Caco-2 (cell line): ENCODE results near the gene KCNJ3. TPM values are rescaled to one million over a fixed set of nuclear protein-coding genes. Genes with fewer than 3 reads are reported as not detected.
"Not testable (repeated sequence)": the region's sequence is repeated elsewhere in the genome, so short reads cannot be mapped to it uniquely, and the experiment has no call there.

Source experiments
- BruUV-seq: library from RNA; stranded (reverse); fragments of 400-500 nt; replicated peaks from 2 replicates; lab custom pipeline; 2021; lab: Mats Ljungman, UMichigan
- CTCF ChIA-PET: fragments of 300-600 bp; sonication (Branson Sonifier 250); formaldehyde crosslinking; loops from one replicate; lab custom pipeline; 2022; ENCODE audit warnings: antibody characterized with exemption; lab: Charles Lee
- POLR2A ChIA-PET: fragments of 300-600 bp; sonication (Branson Sonifier 250); formaldehyde crosslinking; loops from one replicate; lab custom pipeline; 2022; ENCODE audit warnings: antibody characterized with exemption; lab: Charles Lee
- DNase-seq, 2 experiments: peaks; one replicate each; pipeline versions ENCODE4 v3.0.0 to v3.0.0-alpha.2; 2020 to 2022
- H3K27me3 ChIP-seq: replicated peaks from 2 replicates; pipeline ENCODE4 v1.6.0; 2011; ENCODE audit warnings: low read length; ENCODE audit not compliant: control insufficient read depth, insufficient read depth
- H3K36me3 ChIP-seq: 2 replicates; pipeline ENCODE4 v1.5.1; 2011; ENCODE audit warnings: low read length; ENCODE audit not compliant: control insufficient read depth, insufficient read depth
- H3K4me1 ChIP-seq: fragments of 250-450 bp; sonication (Bioruptor Pico); 2 replicates; pipeline ENCODE4 v1.5.1; 2020; ENCODE audit warnings: mild to moderate bottlenecking
- H3K4me3 ChIP-seq: 2 replicates; pipeline ENCODE4 v1.5.1; 2011; ENCODE audit warnings: low read depth, mild to moderate bottlenecking, control low read depth, low read length
- H3K9me3 ChIP-seq: fragments of 250-450 bp; sonication (Bioruptor Pico); 2 replicates; pipeline ENCODE4 v1.5.1; 2020; ENCODE audit warnings: mild to moderate bottlenecking, moderate library complexity
- H3K27ac Mint-ChIP-seq: one replicate; pipeline ENCODE4 v1.8.0; 2022; ENCODE audit warnings: mixed read lengths; ENCODE audit not compliant: unreplicated experiment
- H3K27me3 Mint-ChIP-seq: one replicate; pipeline ENCODE4 v1.8.0; 2022; ENCODE audit warnings: mixed read lengths; ENCODE audit not compliant: insufficient read depth, unreplicated experiment
- H3K36me3 Mint-ChIP-seq: one replicate; pipeline ENCODE4 v1.8.0; 2022; ENCODE audit warnings: mild to moderate bottlenecking, mixed read lengths; ENCODE audit not compliant: insufficient read depth, unreplicated experiment
- H3K4me1 Mint-ChIP-seq: one replicate; pipeline ENCODE4 v1.8.0; 2022; ENCODE audit warnings: low read depth, mixed read lengths; ENCODE audit not compliant: unreplicated experiment
- H3K4me3 Mint-ChIP-seq: one replicate; pipeline ENCODE4 v1.8.0; 2022; ENCODE audit warnings: mild to moderate bottlenecking, moderate library complexity, mixed read lengths; ENCODE audit not compliant: unreplicated experiment
- H3K9me3 Mint-ChIP-seq: one replicate; pipeline ENCODE4 v1.8.0; 2022; ENCODE audit warnings: mixed read lengths; ENCODE audit not compliant: unreplicated experiment
- CTCF ChIP-seq, 2 experiments: fragments of 200-600 bp in 1 of 2; IDR thresholded peaks; 1 replicate in 1 of 2; 2 replicates in 1 of 2; pipeline versions ENCODE4 v1.5.1 to v1.8.0; 2011 to 2022; ENCODE audit warnings: antibody characterized with exemption in 1 of 2, control low read depth in 1 of 2, inconsistent platforms in 1 of 2, low read depth in 1 of 2, low read length in 1 of 2, mild to moderate bottlenecking in 1 of 2, moderate library complexity in 1 of 2; ENCODE audit not compliant: insufficient read depth in 1 of 2, severe bottlenecking in 1 of 2, unreplicated experiment in 1 of 2
- intact Hi-C: fragments of 100-400 bp; cut with micrococcal nuclease; formaldehyde crosslinking; loops from one replicate; pipeline ENCODE4 v1.10.0; 2022; ENCODE audit not compliant: unreplicated experiment
- total RNA-seq: library from RNA; stranded (reverse); gene quantifications from 2 replicates; pipeline ENCODE4 v1.2.3, GENCODE V29; 2022

The KCNJ3 gene
- total RNA-seq, 1 experiment from 2014 or later: not detected

GRCh38 chr2:154849482-154849881 is 151.0 kb downstream of the KCNJ3 start:
- no peak overlapping the region for H3K4me3 ChIP-seq
- TF ChIP-seq CTCF (IDR thresholded peaks at IDR 0.05; ENCODE audit: insufficient read depth in 1 of 2, low read depth in 1 of 2, low read length in 1 of 2, severe bottlenecking in 1 of 2, unreplicated experiment in 1 of 2): no peak
- intact Hi-C loops: no loop called here
- no peaks in the 10 kb centered on the region for H3K9me3 ChIP-seq
- no TSS peak for BruUV-seq
- DNase-seq: no peak
- Mint-ChIP-seq H3K4me3 (no peak overlapping the region), H3K36me3 (no peaks in the 10 kb centered on the region), H3K9me3 (no peaks in the 10 kb centered on the region), H3K4me1 (no peaks in the 10 kb centered on the region), H3K27ac (no peak overlapping the region), H3K27me3 (peaks cover 2% of the 10 kb centered on the region)
- POLR2A ChIA-PET: no interaction called here
- no peaks in the 10 kb centered on the region for H3K4me1 ChIP-seq
- H3K36me3 ChIP-seq: no peaks in the 10 kb centered on the region
- no peaks in the 10 kb centered on the region for H3K27me3 ChIP-seq
- CTCF ChIA-PET: no interaction called here

GRCh38 chr2:154850532-154850931 is 152.0 kb downstream of the KCNJ3 start:
- H3K9me3 Mint-ChIP-seq: no peaks in the 10 kb centered on the region
- DNase-seq: no peak
- ChIA-PET POLR2A (no interaction called here), CTCF (interaction anchor here (0.7 kb wide), 1 partner anchor 10 kb away, joined by 3 read pairs; no protein-coding TSS in a partner anchor)
- no peak overlapping the region for H3K4me3 ChIP-seq
- H3K4me3 Mint-ChIP-seq: no peak overlapping the region
- BruUV-seq: no TSS peak
- H3K4me1 Mint-ChIP-seq: no peaks in the 10 kb centered on the region
- no peaks in the 10 kb centered on the region for H3K36me3 Mint-ChIP-seq
- H3K27me3 Mint-ChIP-seq: peaks cover 2% of the 10 kb centered on the region
- no peaks in the 10 kb centered on the region for H3K9me3 ChIP-seq
- no peaks in the 10 kb centered on the region for H3K36me3 ChIP-seq
- TF ChIP-seq CTCF (IDR thresholded peaks at IDR 0.05; ENCODE audit: insufficient read depth in 1 of 2, low read depth in 1 of 2, low read length in 1 of 2, severe bottlenecking in 1 of 2, unreplicated experiment in 1 of 2): no peak
- H3K27me3 ChIP-seq: no peaks in the 10 kb centered on the region
- H3K4me1 ChIP-seq: no peaks in the 10 kb centered on the region
- intact Hi-C loops: no loop called here
- no peak overlapping the region for H3K27ac Mint-ChIP-seq

DNA sequence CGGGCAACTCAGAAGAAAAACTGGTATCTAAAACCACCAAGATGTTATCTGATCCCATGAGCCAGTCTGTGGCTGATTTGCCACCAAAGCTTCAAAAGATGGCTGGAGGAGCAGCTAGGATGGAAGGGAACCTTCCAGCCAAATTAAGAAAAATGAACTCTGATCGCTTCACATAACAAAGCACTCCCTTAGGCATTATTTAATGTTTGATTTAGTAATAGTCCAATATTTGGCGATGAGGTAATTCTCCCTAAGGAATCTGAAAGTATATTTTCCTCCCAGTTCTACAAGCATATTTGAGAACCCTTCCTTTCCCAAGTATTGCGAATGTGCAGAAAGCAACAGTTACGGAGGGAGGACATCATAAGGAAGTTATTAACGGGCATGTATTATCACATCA is 156.6 kb downstream of the KCNJ3 start:
- no peak overlapping the region for H3K27ac Mint-ChIP-seq
- DNase-seq: no peak
- Histone ChIP-seq H3K4me3 (no peak overlapping the region), H3K36me3 (no peaks in the 10 kb centered on the region), H3K27me3 (no peaks in the 10 kb centered on the region), H3K4me1 (no peaks in the 10 kb centered on the region), H3K9me3 (no peaks in the 10 kb centered on the region)
- ChIA-PET POLR2A (no interaction called here), CTCF (no interaction called here)
- no peaks in the 10 kb centered on the region for H3K27me3 Mint-ChIP-seq
- intact Hi-C loops: no loop called here
- no peak overlapping the region for H3K4me3 Mint-ChIP-seq
- BruUV-seq: no TSS peak
- no peaks in the 10 kb centered on the region for H3K4me1 Mint-ChIP-seq
- TF ChIP-seq CTCF (IDR thresholded peaks at IDR 0.05; ENCODE audit: insufficient read depth in 1 of 2, low read depth in 1 of 2, low read length in 1 of 2, severe bottlenecking in 1 of 2, unreplicated experiment in 1 of 2): no peak
- H3K9me3 Mint-ChIP-seq: no peaks in the 10 kb centered on the region
- H3K36me3 Mint-ChIP-seq: no peaks in the 10 kb centered on the region

DNA sequence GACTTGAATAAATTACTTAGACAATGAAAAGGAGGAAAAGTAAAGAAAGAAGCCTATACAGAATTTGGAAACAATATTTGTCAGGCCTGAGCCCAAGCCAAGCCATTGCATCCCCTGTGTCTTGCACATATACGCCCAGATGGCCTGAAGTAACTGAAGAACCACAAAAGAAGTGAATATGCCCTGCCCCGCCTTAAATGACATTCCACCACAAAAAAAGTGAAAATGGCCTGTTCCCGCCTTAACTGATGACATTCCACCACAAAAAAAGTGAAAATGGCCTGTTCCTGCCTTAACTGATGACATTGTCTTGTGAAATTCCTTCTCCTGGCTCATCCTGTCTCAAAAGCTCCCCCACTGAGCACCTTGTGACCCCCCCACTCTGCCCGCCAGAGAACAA is 168.7 kb downstream of the KCNJ3 start:
- H3K27ac Mint-ChIP-seq, H3K36me3 ChIP-seq, H3K9me3 Mint-ChIP-seq, CTCF ChIA-PET, DNase-seq, H3K4me1 Mint-ChIP-seq, H3K4me3 Mint-ChIP-seq, H3K36me3 Mint-ChIP-seq, H3K9me3 ChIP-seq, POLR2A ChIA-PET, BruUV-seq, H3K4me3 ChIP-seq, H3K27me3 ChIP-seq, intact Hi-C loops, H3K4me1 ChIP-seq: not testable (repeated sequence)
- H3K27me3 Mint-ChIP-seq: peaks cover 13% of the 10 kb centered on the region
